BE2C (cell line): ENCODE data around the gene ZNF518A.

ENCODE experiments used
- DNase-seq: peaks from one replicate; pipeline ENCODE4 v3.0.0-alpha.2; 2020
- H3K27me3 ChIP-seq: fragments of 250-450 bp; sonication (Bioruptor Pico); 2 replicates; pipeline ENCODE4 v1.5.1; 2020; ENCODE audit warnings: mild to moderate bottlenecking
- H3K36me3 ChIP-seq: fragments of 250-450 bp; sonication (Bioruptor Pico); 2 replicates; pipeline ENCODE4 v1.5.1; 2020; ENCODE audit warnings: mild to moderate bottlenecking
- H3K4me1 ChIP-seq: fragments of 250-450 bp; sonication (Bioruptor Pico); 2 replicates; pipeline ENCODE4 v1.5.1; 2020
- H3K4me3 ChIP-seq: 2 replicates; pipeline ENCODE4 v1.5.1; 2011; ENCODE audit warnings: low read depth, low read length
- H3K9me3 ChIP-seq: fragments of 250-450 bp; sonication (Bioruptor Pico); 2 replicates; pipeline ENCODE4 v1.5.1; 2020
- TF ChIP-seq, protein P1 (sequence below): IDR thresholded peaks from 2 replicates; pipeline ENCODE4 v1.5.1; 2012; ENCODE audit warnings: mild to moderate bottlenecking, low read depth, low read length

The ZNF518A gene

DNA sequence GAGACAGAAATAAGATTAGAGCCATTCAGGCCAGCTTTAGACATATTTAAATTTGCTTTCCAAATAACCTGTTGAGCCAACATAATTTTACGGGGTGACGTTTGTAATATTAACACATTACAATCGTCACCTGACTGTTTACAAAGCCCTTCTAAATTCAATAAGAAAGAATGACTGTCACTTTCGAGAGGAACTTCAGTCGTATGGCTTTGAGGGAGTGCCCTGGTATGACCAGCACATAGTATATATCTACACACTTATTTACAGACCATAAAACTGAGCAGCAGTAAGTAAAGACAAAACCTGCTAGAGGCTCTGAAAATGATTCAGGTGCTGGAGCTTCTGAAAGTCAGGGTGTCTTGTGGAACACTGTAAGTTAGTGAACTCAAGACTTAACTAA, 78.8 kb downstream of the ZNF518A start:
- TF ChIP-seq, protein P1, sequence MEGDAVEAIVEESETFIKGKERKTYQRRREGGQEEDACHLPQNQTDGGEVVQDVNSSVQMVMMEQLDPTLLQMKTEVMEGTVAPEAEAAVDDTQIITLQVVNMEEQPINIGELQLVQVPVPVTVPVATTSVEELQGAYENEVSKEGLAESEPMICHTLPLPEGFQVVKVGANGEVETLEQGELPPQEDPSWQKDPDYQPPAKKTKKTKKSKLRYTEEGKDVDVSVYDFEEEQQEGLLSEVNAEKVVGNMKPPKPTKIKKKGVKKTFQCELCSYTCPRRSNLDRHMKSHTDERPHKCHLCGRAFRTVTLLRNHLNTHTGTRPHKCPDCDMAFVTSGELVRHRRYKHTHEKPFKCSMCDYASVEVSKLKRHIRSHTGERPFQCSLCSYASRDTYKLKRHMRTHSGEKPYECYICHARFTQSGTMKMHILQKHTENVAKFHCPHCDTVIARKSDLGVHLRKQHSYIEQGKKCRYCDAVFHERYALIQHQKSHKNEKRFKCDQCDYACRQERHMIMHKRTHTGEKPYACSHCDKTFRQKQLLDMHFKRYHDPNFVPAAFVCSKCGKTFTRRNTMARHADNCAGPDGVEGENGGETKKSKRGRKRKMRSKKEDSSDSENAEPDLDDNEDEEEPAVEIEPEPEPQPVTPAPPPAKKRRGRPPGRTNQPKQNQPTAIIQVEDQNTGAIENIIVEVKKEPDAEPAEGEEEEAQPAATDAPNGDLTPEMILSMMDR = no peak
- H3K4me3 ChIP-seq = no peak overlapping the region
- peaks cover 11% of the 10 kb centered on the region; the same call in 1 of the 2 replicates for H3K27me3 ChIP-seq
- H3K4me1 ChIP-seq = no peaks in the 10 kb centered on the region
- H3K36me3 ChIP-seq = no peaks in the 10 kb centered on the region
- DNase-seq = no peak
- no peaks in the 10 kb centered on the region for H3K9me3 ChIP-seq

DNA sequence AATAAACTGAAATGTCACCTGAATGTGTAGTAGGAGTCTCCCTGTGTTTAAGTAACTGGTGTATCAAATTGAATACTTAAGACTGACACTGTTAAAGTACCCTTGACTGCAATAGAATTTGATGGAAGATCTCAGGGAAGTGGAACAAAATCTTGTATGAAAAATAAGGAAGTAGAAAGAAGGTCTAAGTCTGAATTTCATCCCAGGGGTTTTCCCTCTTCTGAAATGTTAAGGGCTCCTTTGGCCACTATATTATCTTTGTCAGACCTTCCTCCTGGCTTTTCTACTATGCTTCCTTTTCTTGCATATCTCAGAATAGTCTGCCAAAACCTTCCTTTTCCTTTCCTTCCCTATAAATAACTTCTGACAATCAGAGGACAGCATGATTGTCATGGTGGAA, 81.7 kb downstream of the ZNF518A start:
- no peak for DNase-seq
- H3K9me3 ChIP-seq = no peaks in the 10 kb centered on the region
- H3K4me1 ChIP-seq = no peaks in the 10 kb centered on the region
- TF ChIP-seq, protein P1 = no peak
- peaks cover 11% of the 10 kb centered on the region for H3K27me3 ChIP-seq
- H3K4me3 ChIP-seq = no peak overlapping the region
- no peaks in the 10 kb centered on the region for H3K36me3 ChIP-seq

DNA sequence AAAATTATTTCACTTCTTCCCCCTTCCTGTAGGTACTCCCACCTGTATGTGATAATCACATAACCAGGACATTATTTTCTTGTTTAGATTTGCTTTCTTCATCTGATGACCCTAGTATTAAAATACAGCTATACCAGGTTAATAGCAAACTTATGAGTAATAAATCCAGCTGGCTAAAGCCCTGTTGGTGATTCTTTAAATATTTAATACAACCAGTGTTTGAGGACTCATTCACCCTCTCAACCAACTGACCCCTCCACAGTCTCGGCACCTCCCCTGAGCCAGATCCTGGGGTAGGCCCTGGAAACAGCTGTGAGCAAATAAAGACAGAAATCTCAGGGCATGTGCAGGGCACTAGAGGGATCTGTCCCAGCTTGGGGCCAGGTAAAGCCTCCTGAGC, 82.8 kb downstream of the ZNF518A start:
- Histone ChIP-seq H3K4me3 (no peak overlapping the region), H3K4me1 (no peaks in the 10 kb centered on the region), H3K36me3 (no peaks in the 10 kb centered on the region), H3K9me3 (no peaks in the 10 kb centered on the region), H3K27me3 (peaks cover 15% of the 10 kb centered on the region)
- DNase-seq = no peak
- TF ChIP-seq, protein P1 = no peak
